Hematopoietic multipotent progenitor cell treated with erythropoietin and hydrocortisone succinate and interleukin-3 and kit ligand, for 4 days (in vitro differentiated cells): ENCODE results near the gene CAGE1.
"Not testable (repeated sequence)": the region's sequence is repeated elsewhere in the genome, so short reads cannot be mapped to it uniquely, and the experiment has no call there.

Experiments
- DNase-seq: peaks from one replicate; pipeline ENCODE4 v3.0.0-alpha.2; 2015

CAGE1 gene

DNA sequence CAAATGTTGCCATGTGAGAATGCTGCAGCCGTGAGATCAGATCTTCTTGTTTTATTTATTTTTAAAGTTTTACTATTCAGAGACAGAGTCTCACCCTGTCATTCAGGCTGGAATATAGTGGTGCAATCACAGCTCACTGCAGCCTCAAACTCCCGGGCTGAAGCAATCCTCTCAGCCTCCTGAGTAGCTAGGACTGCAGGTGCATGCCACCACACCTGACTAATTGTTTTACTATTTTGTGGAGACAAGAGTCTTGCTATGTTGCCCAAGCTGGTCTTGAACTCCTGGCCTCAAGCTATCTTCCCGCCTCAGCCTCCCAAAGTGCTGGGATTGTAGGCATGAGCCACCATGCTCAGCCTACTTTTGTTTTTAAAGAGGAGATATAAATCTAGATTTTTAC is 54.0 kb downstream of the CAGE1 start:
- DNase-seq, result no peak

DNA sequence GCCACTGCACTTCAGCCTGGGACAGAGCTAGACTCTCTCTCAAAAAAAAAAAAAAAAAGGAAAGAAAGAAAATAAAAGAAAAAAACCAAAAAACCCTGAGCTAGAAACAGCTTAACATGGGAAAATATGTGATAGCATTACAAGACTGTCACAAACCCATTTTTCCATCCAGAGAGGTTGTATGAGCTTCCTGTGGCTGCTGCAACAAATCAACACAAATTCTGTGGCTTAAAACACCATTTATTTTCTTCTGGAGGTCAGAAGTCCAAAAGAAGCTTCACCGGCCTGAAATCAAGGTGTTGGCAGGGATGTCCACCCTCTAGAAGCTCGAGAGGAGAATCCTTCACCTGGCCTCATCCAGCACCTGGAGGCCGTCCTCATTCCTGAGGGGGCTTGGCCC is 54.9 kb downstream of the CAGE1 start:
- no peak for DNase-seq

DNA sequence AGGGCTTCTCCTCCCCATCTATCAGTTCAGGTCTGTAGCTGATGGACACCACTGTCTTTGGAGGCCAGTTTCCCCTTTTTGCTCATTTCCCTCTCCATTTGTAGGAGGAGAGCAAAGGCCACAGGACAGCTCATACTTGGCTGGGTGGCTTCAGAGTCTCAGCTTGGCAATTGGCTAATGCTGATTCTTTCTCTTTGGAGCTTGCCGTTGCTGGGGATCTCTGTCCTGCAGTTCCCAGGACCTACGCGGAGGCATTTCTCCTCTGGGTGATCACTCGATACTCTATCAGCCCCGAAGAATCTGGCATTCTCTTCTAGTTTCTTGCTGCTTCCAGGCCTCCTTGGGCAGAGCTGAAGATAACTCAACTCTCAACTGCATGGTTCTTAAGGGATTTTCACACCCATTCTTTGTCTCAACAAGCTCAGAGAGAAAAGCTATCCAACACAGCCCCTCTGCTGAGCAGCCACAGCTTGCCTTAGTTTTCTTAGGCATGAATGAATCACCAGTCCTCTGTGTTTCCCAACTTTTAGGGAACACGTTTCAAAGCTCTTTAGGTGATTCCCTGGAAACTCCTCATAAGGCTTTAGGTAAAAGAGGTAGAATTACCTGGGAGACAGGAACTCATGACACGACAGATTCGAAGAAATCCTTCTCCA is 57.3 kb downstream of the CAGE1 start:
- no peak for DNase-seq

GRCh38 chr6:7331452-7331851 is 58.1 kb downstream of the CAGE1 start:
- no peak for DNase-seq

- DNase-seq, result no peak
Observed at GRCh38 chr6:7328243-7328642, 61.3 kb downstream of the CAGE1 start.

- DNase-seq, result no peak
Observed at GRCh38 chr6:7325750-7326149, 63.8 kb downstream of the CAGE1 start.

GRCh38 chr6:7324520-7324919 is 65.0 kb downstream of the CAGE1 start:
- peak; percentile 59 for DNase-seq

DNA sequence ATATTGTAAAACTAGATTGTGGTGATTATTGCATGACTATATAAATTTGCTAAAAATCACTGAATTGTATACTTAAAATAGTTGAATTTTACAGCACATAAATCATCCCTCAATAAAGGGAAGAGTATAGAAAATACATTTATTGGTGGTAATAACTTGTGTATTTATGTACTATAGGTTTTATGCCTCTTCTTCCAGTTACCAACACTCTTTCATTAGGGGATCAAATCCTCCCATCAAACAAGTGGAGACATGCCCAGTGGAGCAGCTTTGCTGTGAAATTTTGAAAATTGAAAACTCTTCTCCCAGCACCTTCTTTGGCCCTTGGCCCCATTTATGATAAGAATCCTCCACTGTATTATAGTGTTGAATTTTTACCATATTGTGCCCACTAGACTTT is 66.5 kb downstream of the CAGE1 start:
- DNase-seq, result no peak

DNA sequence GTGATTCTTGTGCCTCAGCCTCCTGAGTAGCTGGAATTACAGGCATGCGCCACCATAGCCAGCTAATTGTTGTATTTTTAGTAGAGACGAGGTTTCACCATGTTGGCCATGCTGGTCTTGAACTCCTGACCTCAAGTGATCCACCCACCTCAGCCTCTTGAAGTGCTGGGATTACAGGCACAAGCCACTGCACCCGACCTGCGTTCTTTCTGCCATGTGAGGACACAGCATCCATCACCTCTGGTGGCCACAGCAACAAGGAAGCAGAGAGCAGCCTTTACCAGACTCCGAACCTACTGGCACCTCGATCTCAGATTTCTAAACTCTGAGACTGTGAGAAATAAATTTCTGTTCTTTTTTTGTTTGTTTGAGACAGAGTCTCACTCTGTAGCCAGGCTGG is 67.7 kb downstream of the CAGE1 start:
- DNase-seq, result not testable (repeated sequence)

- DNase-seq, result not testable (repeated sequence)
Observed at GRCh38 chr6:7319406-7319805, 70.1 kb downstream of the CAGE1 start.

- no peak for DNase-seq
Observed at GRCh38 chr6:7317538-7317937, 72.0 kb downstream of the CAGE1 start.

DNA sequence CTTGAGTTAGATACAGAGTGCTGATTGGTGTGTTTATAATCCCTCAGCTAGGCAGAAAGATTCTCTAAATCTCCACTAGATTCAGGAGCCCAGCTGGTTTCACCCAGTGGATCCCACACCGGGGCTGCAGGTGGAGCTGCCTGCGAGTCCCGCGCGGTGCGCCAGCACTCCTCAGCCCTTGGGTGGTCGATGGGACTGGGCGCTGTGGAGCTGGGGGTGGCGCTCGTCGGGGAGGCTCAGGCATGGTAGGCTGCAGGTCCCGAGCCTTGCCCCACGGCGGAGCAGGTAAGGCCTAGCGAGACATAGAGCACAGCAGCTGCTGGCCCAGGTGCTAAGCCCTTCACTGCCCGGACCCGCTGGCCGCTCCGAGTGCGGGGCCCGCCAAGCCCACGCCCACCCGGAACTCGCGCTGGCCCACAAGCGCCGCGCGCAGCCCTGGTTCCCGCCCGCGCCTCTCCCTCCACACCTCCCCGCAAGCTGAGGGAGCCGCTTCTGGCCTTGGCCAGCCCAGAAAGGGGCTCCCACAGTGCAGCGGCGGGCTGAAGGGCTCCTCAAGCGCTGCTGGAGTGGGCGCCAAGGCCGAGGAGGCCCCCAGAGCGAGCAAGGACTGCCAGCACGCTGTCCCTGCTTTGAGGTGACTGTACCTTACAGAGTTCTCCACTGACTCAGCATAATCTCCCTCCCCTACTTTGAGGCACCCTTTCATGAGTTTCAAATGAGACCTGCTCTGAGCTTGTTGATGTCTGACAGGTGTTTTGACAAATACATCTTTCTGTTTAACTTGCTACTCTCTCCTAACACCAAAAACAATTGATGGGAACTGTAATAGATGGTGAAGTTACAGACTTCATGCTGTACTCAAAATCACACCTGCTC is 72.6 kb downstream of the CAGE1 start:
- no peak for DNase-seq

GRCh38 chr6:7315948-7316365 is 73.6 kb downstream of the CAGE1 start:
- peak; percentile 38 for DNase-seq

DNA sequence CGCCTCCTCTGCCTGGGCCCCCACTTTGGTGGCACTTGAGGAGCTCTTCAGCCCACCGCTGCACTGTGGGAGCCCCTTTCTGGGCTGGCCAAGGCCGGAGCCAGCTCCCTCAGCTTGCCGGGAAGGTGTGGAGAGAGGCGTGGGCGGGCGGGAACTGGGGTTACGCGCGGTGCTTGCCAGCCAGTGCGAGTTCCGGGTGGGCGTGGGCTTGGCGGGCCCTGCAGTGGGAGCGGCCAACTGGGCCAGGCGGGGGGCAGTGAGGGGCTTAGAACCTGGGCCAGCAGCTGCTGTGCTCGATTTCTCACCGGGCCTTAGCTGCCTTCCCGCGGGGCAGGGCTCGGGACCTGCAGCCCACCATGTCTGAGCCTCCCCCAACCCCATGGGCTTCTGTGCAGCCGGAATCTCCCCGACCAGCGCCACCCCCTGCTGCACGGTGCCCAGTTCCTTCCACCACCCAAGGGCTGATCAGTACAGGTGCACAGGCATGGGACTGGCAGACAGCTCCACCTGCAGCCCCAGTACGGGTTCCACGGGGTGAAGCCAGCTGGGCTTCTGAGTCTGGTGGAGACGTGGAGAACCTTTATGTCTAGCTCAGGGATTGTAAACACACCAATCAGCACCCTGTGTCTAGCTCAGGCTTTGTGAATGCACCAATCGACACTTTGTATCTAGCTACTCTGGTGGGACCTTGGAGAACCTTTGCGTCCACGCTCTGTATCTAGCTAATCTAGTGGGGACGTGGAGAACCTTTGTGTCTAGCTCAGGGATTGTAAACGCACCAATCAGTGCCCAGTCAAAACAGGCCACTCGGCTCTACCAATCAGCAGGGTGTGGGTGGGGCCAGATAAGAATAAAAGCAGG is 74.2 kb downstream of the CAGE1 start:
- DNase-seq, result peak; percentile 21

GRCh38 chr6:7314414-7314813 is 75.1 kb downstream of the CAGE1 start:
- peak; percentile 11 for DNase-seq

DNA sequence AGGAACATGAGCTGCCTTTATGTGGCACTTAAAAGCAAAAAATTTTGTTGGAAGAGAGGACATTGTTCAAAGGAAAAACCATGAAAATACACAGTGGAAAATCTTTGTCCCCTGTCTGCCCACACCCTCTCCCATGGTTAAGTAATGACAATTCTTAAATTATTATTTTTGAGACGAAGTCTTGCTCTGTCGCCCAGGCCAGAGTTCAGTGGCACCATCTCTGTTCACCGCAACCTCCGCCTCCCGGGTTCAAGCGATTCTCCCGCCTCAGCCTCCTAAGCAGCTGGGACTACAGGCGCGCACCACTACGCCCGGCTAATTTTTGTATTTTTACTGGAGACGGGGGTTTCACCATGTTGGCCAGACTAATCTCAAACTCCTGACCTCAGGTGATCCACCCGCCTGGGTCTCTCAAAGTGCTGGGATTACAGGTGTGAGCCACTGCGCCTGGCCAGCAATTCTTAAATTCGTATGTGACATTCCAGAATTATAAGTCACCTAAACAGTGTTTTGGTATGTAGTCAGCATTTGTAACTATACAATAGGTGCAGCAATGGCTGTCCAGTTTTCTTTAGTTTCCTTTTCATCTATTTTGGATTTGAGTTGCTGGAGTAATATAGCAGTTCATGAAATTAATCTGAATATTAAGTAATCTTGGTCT is 75.9 kb downstream of the CAGE1 start:
- peak; percentile 13 for DNase-seq

- DNase-seq, result peak; percentile 99
Observed at GRCh38 chr6:7312616-7313504, 76.7 kb downstream of the CAGE1 start, which contains the start of gene SSR1. Gene SSR1, minus strand, starts transcription at chr6:7313199. Its CDS starts 79 bp downstream, at chr6:7313120.

- DNase-seq, result peak; percentile 18
Observed at GRCh38 chr6:7311917-7312615, 77.5 kb downstream of the CAGE1 start.

DNA sequence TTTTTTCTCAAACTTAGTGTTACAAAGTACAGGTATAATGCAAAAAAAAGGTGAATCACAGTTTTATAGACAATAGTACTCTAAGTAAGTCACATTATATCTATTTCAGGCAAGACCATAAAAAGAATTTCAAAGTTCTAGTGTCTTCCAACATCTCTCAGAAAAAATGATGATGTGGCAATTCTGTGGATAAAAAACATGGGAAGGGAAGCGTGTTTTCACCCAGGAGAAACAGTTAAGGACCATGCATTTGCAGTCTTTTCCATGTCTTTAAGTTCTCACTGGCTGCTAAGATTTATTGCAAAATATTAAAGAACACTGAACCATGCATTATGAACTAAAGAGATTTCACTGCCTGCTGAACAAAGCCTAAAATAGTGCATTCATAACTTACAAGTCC is 78.4 kb downstream of the CAGE1 start:
- peak; percentile 10 for DNase-seq

- DNase-seq, result no peak
Observed at GRCh38 chr6:7309050-7309449, 80.5 kb downstream of the CAGE1 start.

DNA sequence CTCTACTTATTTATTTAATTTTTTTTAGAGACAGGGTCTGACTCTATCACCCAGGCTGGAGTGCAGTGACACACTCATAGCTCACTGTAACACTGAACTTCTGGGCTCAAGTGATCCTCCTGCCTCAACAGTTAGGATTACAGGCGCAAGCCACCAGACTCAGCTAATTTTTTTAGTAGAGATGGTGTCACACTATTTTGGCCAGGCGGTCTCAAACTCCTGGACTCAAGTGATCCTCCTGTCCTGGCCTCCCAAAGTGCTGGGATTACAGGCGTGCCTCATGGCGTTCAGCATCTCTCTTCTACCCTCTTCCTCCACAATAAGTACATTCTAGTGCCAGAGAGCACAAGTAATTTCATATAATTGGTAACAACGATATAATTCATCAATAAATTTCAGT is 82.0 kb downstream of the CAGE1 start:
- DNase-seq, result no peak
